ENCODE data around the gene EID2.

GRCh38 chr19:39554701-39555311 is 14.8 kb upstream of the EID2 start:
- no peak for TF ChIP-seq EZH2 (IDR thresholded peaks at IDR 0.05; ENCODE audit: borderline replicate concordance, low read depth, low read length, severe bottlenecking)
- TF ChIP-seq CTCF (IDR thresholded peaks at IDR 0.05; ENCODE audit: extremely low read depth in 1 of 2, insufficient read depth in 1 of 2, low read depth in 1 of 2, low read length in 2 of 2) = no peak
